Psoas muscle (tissue), 8 donors: Measurements from ENCODE around the gene TBX4. TPM values are rescaled to one million over a fixed set of nuclear protein-coding genes. Genes with fewer than 3 reads are reported as not detected.
"Not testable (repeated sequence)": the region's sequence is repeated elsewhere in the genome, so short reads cannot be mapped to it uniquely, and the experiment has no call there.

Source experiments
- ATAC-seq, 4 donors: fragments of 200-7000 bp; cut with Tn5 transposase; one replicate each; pipeline ENCODE4 v1.9.1; 2020; ENCODE audit warnings: moderate library complexity in 3 of 4, mild to moderate bottlenecking in 2 of 4
- DNase-seq, 2 donors: peaks; one replicate each; pipeline ENCODE4 v3.0.0-alpha.2; 2020
- H3K27ac ChIP-seq: fragments of 200-600 bp; one replicate; pipeline ENCODE4 v1.8.0; 2022
- H3K27me3 ChIP-seq, 3 donors: fragments of 200-600 bp in 1 of 3; one replicate each; pipeline versions ENCODE4 v1.6.1 to v1.8.0; 2013 to 2022; ENCODE audit warnings: low read length in 2 of 3, mild to moderate bottlenecking in 2 of 3, moderate library complexity in 1 of 3; ENCODE audit not compliant: insufficient read depth in 3 of 3
- H3K36me3 ChIP-seq, 2 donors: fragments of 200-600 bp in 1 of 2; one replicate each; pipeline versions ENCODE4 v1.6.1 to v1.8.0; 2013 to 2022; ENCODE audit warnings: low read depth in 1 of 2, mild to moderate bottlenecking in 1 of 2, moderate library complexity in 1 of 2; ENCODE audit not compliant: insufficient read depth in 1 of 2
- H3K4me1 ChIP-seq: fragments of 200-600 bp; one replicate; pipeline ENCODE4 v1.8.0; 2022
- H3K4me3 ChIP-seq: fragments of 200-600 bp; one replicate; pipeline ENCODE4 v1.8.0; 2022; ENCODE audit warnings: mild to moderate bottlenecking
- H3K9me3 ChIP-seq: fragments of 200-600 bp; one replicate; pipeline ENCODE4 v1.8.0; 2022
- WGBS, 3 donors: extraction: QIAGEN DNeasy Blood & Tissue Kit; methylation state at CpG; one replicate each; pipeline versions ENCODE4 v1.1.6 to v1.1.7; 2013; 5-methylcytosine and 5-hydroxymethylcytosine counted together
- intact Hi-C, 2 donors: fragments of 100-400 bp; cut with DNase I; formaldehyde crosslinking; loops; one replicate each; pipeline versions ENCODE4 v1.11.0 to v1.14.2; 2022
- polyA plus RNA-seq, 3 donors: library from polyadenylated mRNA; stranded (reverse); fragments of 200-250 nt; gene quantifications; one replicate each; pipeline ENCODE4 v1.2.3, GENCODE V29; 2013
- total RNA-seq, 4 donors: library from RNA; stranded (reverse); fragmentation: NEBNext Ultra II Directional in 2 of 4; extraction: Animal tissue kit (Norgen Biotek cat#: 25700) in 2 of 4; gene quantifications; one replicate each; pipeline versions ENCODE4 v1.2.1 to v1.2.4, GENCODE V29; 2021 to 2023
- TF ChIP-seq, protein P1 (sequence below): fragments of 200-600 bp; IDR thresholded peaks from one replicate; pipeline ENCODE4 v1.8.0; 2022; ENCODE audit warnings: antibody characterized with exemption
- donor health status: healthy with polysubstance abuse.
- donor health status: DM: no; HTN: no; CAD: no; lungs with moderate emphysema.
- donor health status: Bipolar disorder and iron deficiency.
- donor health status: healthy.
- donor health status: DM: yes; HTN: yes; CAD: no.
- donor health status: DM: no; HTN: no; CAD: no.
- donor health status: DM: no; HTN: no; CAD: no.
- donor health status: DM: yes; HTN: yes; CAD: no.

The TBX4 gene
- total and polyA plus RNA-seq, 7 donors: 0.22 TPM; not detected in 6

DNA sequence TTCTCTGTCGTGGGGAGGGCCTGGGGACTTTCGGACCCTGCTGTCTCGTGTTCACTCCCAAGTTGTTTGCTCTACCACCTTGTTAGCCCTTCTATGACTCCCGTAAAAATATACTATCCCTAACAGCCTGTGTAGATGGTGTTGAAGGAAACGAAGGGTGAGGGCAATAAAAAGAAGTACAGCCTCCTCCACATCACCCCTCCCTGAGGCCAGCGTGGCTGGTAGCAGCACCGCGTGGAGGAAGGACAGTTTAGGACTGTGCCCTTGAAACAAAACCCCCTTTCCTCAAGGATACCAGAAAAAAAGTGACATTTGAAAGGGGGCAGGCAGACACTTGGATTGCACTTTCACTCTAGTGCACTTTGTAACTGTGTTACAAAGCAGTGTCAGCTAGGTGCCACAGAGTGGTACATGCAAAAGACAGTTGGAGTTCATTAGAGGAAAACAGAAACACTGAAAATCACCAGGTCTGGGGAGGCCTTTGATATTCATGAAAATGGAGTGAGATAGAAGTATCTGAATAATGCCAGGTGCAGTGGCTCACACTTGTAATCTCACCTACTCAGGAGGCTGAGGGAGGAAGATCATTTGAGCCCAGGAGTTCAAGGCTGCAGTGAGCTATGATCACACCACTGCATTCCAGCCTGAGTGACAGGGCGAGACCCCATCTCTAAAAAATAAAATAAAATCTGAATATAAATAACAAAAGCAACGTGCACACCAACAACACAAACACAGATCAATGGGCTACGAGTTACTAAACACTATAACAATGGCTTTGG is 53.8 kb downstream of the TBX4 start:
- Histone ChIP-seq H3K36me3 (no peaks in the 10 kb centered on the region), H3K9me3 (no peaks in the 10 kb centered on the region), H3K4me3 (no peak overlapping the region), H3K27ac (no peak overlapping the region), H3K4me1 (no peaks in the 10 kb centered on the region), H3K27me3 (peaks cover 0 to 4% (median 2%) of the 10 kb centered on the region in 3 donors)
- DNase-seq: no peak
- intact Hi-C loops: no loop called here
- TF ChIP-seq, protein P1, sequence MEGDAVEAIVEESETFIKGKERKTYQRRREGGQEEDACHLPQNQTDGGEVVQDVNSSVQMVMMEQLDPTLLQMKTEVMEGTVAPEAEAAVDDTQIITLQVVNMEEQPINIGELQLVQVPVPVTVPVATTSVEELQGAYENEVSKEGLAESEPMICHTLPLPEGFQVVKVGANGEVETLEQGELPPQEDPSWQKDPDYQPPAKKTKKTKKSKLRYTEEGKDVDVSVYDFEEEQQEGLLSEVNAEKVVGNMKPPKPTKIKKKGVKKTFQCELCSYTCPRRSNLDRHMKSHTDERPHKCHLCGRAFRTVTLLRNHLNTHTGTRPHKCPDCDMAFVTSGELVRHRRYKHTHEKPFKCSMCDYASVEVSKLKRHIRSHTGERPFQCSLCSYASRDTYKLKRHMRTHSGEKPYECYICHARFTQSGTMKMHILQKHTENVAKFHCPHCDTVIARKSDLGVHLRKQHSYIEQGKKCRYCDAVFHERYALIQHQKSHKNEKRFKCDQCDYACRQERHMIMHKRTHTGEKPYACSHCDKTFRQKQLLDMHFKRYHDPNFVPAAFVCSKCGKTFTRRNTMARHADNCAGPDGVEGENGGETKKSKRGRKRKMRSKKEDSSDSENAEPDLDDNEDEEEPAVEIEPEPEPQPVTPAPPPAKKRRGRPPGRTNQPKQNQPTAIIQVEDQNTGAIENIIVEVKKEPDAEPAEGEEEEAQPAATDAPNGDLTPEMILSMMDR: no peak
- ATAC-seq: no peak
- 53 to 57% (median 56%) methylated on average over 11 of the region's 11 CpGs for WGBS, 3 donors

DNA sequence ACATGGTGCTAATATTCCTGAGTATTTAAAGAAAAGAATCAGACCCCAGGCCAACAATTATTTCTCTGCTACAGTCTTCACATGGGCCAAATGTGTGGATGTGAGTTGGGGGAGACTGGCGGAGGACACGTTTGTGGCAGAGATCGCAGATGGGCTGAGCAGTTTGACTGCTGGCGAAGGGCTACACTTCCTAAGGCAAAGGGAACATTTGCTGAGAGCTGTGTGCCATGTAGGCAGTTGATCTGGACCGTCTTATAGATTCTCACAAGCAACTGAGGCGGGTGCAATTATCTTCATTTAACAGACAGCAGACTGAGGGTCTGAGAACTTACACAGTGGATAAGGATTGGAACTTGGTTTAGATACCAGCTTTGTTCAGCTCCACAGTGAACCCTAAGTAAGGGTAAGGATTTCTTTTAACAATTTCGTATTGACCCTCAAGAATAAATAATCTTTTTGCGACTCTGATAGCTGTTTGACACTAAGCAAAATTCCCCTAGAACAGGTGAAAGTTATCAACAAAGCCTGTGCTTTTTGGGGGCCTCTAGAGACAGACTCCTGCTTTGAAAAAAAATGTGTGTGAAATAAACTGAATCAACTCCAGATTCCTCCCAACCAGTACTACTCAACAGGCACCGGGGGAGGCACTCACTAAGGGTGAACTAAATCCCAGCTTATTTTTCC is 55.3 kb downstream of the TBX4 start:
- Histone ChIP-seq H3K9me3 (no peaks in the 10 kb centered on the region), H3K27ac (no peak overlapping the region)
- TF ChIP-seq, protein P1: no peak

DNA sequence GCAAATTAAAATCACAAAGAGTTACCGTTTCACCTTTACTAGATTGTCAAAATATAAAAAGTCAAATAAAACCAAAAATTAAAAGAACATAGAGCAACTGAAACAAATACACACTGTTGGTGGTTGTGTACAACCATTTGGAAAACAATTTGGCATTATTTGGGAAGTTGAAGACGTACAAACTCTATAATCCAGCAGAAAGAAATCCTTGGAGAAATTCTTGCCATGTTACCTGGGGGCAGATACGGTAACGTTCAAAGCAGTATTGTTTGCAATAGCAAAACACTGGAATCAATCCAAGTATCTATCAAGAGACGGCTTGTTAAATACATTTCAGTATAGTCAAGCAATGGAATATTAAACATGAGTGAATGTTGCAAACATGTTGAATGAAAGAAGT is 56.7 kb downstream of the TBX4 start:
- H3K36me3 ChIP-seq: no peaks in the 10 kb centered on the region
- no peaks in the 10 kb centered on the region for H3K9me3 ChIP-seq
- H3K4me1 ChIP-seq: no peaks in the 10 kb centered on the region
- ATAC-seq (no peak), DNase-seq (no peak)
- peaks cover 0 to 4% (median 2%) of the 10 kb centered on the region in 3 donors for H3K27me3 ChIP-seq
- 76 to 83% (median 78%) methylated on average over 5 of the region's 5 CpGs for WGBS, 3 donors
- intact Hi-C loops: no loop called here
- H3K4me3 ChIP-seq: no peak overlapping the region
- H3K27ac ChIP-seq: no peak overlapping the region
- TF ChIP-seq, protein P1: no peak

More for the DNA sequence above, 55.3 kb downstream of the TBX4 start:
- Histone ChIP-seq H3K4me1 (no peaks in the 10 kb centered on the region), H3K36me3 (no peaks in the 10 kb centered on the region), H3K4me3 (no peak overlapping the region), H3K27me3 (peaks cover 0 to 4% (median 2%) of the 10 kb centered on the region in 3 donors)
- DNase-seq (no peak), ATAC-seq (no peak)
- 72 to 80% (median 74%) methylated on average over 9 of the region's 9 CpGs for WGBS, 3 donors
- intact Hi-C loops: no loop called here

DNA sequence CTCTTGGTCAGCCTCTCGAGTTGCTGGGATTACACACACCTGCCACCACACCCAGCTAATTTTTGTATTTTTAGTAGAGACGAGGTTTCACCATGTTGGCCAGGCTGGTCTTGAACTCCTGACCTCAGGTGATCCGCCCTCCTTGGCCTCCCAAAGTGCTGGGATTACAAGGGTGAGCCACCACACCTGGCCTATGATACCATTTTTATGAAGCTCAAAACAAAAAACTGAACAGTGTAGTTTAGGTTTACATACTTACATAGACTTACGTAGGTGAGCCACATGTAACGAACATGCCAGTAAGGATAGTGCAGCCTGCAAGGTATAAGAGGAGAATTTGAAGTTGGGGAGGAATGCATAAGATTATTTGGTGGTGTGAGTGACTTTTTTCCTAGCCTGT is 57.2 kb downstream of the TBX4 start:
- H3K4me3 ChIP-seq, H3K4me1 ChIP-seq, DNase-seq, H3K9me3 ChIP-seq, H3K27me3 ChIP-seq, H3K27ac ChIP-seq, H3K36me3 ChIP-seq, ATAC-seq, intact Hi-C loops: not testable (repeated sequence)
- 83 to 86% (median 86%) methylated on average over 5 of the region's 5 CpGs for WGBS, 3 donors

DNA sequence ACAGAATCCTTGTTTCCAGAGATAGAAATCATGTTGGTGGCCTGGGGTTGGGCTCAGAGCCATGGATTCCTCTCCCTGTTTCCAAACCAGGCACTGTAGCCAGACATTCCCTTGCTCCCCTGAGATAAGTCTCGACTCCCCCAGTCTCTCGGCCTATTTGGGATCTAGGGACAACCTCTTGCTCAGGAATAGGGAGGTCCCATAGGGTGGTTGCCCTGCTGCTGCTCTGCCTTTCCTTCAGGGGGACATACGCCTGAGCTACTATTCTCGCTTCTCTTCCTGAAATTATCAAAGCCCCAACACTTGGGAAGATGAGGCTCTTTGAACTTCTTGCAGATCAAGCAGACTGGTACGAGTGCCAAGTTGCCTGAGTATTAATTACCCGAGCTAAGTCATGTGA is 58.0 kb downstream of the TBX4 start:
- Histone ChIP-seq H3K4me1 (no peaks in the 10 kb centered on the region), H3K4me3 (no peak overlapping the region), H3K9me3 (no peaks in the 10 kb centered on the region), H3K27ac (no peak overlapping the region), H3K27me3 (peaks cover 0 to 2% (median 0%) of the 10 kb centered on the region in 3 donors), H3K36me3 (no peaks in the 10 kb centered on the region)
- intact Hi-C loops: no loop called here
- TF ChIP-seq, protein P1: no peak
- DNase-seq (no peak), ATAC-seq (no peak)
- WGBS, 3 donors: 55 to 61% (median 57%) methylated on average over 6 of the region's 6 CpGs
